Heart left ventricle (tissue), 16 donors: Measurements from ENCODE around the gene RPL35. TPM values are rescaled to one million over a fixed set of nuclear protein-coding genes. Genes with fewer than 3 reads are reported as not detected.

ENCODE experiments used
- ATAC-seq, 4 donors: fragments of 200-7000 bp; cut with Tn5 transposase; one replicate each; pipeline ENCODE4 v1.9.1; 2020 to 2022; ENCODE audit warnings: moderate library complexity in 4 of 4, mild to moderate bottlenecking in 3 of 4, moderate number of reproducible peaks in 1 of 4
- DNase-seq, 5 donors: peaks; one replicate each; pipeline ENCODE4 v3.0.0-alpha.2; 2020
- H3K27ac ChIP-seq, 12 donors: fragments of 200-600 bp; sonication (generic) in 4 of 12; one replicate each; pipeline versions ENCODE4 v1.5.0 to v1.8.0; 2016 to 2022; ENCODE audit warnings: mild to moderate bottlenecking in 2 of 12
- H3K27me3 ChIP-seq, 9 donors: fragments of 200-600 bp; sonication (generic) in 2 of 9; one replicate each; pipeline versions ENCODE4 v1.5.1 to v1.8.0; 2016 to 2022; ENCODE audit warnings: mild to moderate bottlenecking in 3 of 9
- H3K36me3 ChIP-seq, 9 donors: fragments of 200-600 bp; sonication (generic) in 2 of 9; one replicate each; pipeline versions ENCODE4 v1.5.0 to v1.8.0; 2018 to 2022; ENCODE audit warnings: mild to moderate bottlenecking in 2 of 9
- H3K4me1 ChIP-seq, 12 donors: fragments of 200-600 bp; sonication (generic) in 4 of 12; one replicate each; pipeline versions ENCODE4 v1.5.0 to v1.8.0; 2016 to 2022; ENCODE audit warnings: mild to moderate bottlenecking in 3 of 12
- H3K4me3 ChIP-seq, 12 donors: fragments of 200-600 bp; sonication (generic) in 4 of 12; one replicate each; pipeline versions ENCODE4 v1.5.0 to v1.8.0; 2017 to 2022; ENCODE audit warnings: mild to moderate bottlenecking in 9 of 12, moderate library complexity in 4 of 12
- H3K9me3 ChIP-seq, 12 donors: fragments of 200-600 bp; sonication (generic) in 4 of 12; one replicate each; pipeline versions ENCODE4 v1.5.0 to v1.8.0; 2016 to 2022; ENCODE audit warnings: mild to moderate bottlenecking in 1 of 12
- POLR2A ChIP-seq, 2 donors: fragments of 450-650 bp; IDR thresholded peaks; one replicate each; pipeline ENCODE4 v1.6.1; 2017; ENCODE audit warnings: antibody characterized with exemption in 2 of 2, mild to moderate bottlenecking in 2 of 2, moderate library complexity in 2 of 2
- WGBS, 4 donors: extraction: QIAGEN DNeasy Blood & Tissue Kit in 2 of 4; methylation state at CpG; one replicate each; pipeline versions ENCODE4 v1.1.5 to v1.1.7; 2013 to 2018; 5-methylcytosine and 5-hydroxymethylcytosine counted together
- intact Hi-C, 10 donors: fragments of 100-400 bp; cut with DNase I; formaldehyde crosslinking; loops; one replicate each; pipeline versions ENCODE4 v1.11.1 to v1.14.2; 2022
- polyA plus RNA-seq, 2 donors: library from polyadenylated mRNA; stranded (reverse); fragments of 200-250 nt; gene quantifications; one replicate each; pipeline ENCODE4 v1.2.3, GENCODE V29; 2013
- total RNA-seq, 9 donors: library from RNA; depleted of rRNA in 2 of 9; stranded (reverse); fragments of >200 nt in 2 of 9; fragmentation: NEBNext Ultra II Directional in 3 of 9; extraction: Animal tissue kit (Norgen Biotek cat#: 25700) in 3 of 9; gene quantifications; one replicate each; pipeline versions ENCODE4 v1.1.0 to v1.2.4, GENCODE V29; 2016 to 2023
- TF ChIP-seq, protein P1 (sequence below), 12 donors: fragments of 200-600 bp; sonication (generic) in 4 of 12; IDR thresholded peaks; one replicate each; pipeline versions ENCODE4 v1.5.0 to v1.8.0; 2018 to 2022; ENCODE audit warnings: antibody characterized with exemption in 12 of 12, mild to moderate bottlenecking in 5 of 12
- donor health status: ischemic (EF 13 %, LVEDD 7.1; RV severe dilation, severe dysfunction).
- donor health status: healthy with polysubstance abuse.
- donor health status: DM: no; HTN: yes; CAD: no.
- donor health status: DM: no; HTN: no; CAD: no.
- donor health status: ischemic (EF 25% LVEDD 6.9; RV normal size, moderate dysfunction).
- donor health status: ischemic (EF 25% LVEDD 5.7; RV mildly dilated, moderate dysfunction).
- donor health status: healthy.
- donor health status: DM: yes; HTN: yes; CAD: no.
- donor health status: ischemic (EF 35%, LVEDD 5.7; RV mildly dilated, moderate dysfunction).
- donor health status: nonischemic (EF 11% LVEDD 7.7; RV severe dilation, severe dysfunction).
- donor health status: DM: yes; HTN: yes; CAD: no.
- donor health status: PGD.
- donor health status: ischemic (EF 29% LVEDD 5.4; RV normal size, mild dysfunction).
- donor health status: nonischemic (EF 23%, LVEDD 6.1; RV moderate dilation, normal function).

Gene RPL35
- total and polyA plus RNA-seq, 11 donors = 600 to 3,054 (median 868) TPM

DNA sequence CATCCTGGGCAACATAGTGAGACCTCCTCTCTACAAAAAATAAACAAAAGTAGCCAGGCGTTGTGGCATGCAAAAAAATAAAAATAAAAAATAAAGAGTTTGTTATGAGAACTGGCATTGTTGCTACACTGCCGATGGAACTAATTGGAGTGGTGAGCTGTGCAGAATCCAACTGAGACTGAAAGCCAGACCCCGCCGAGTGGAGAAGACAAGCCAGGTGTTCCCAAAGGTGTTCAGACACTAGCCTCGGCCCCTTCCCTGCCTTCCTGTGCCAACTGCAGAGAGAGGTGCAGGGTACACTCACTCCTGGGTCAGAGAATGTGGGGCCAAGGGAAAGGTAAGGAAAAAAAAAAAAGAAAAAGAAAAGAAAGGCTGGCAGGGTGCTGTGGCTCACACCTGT is 46.2 kb downstream of the RPL35 start:
- DNase-seq = peak in 1 of 5 donors; percentile 25
- Histone ChIP-seq H3K4me1 (peaks cover 0 to 24% (median 9%) of the 10 kb centered on the region in 12 donors), H3K27ac (no peak overlapping the region), H3K36me3 (peaks cover 0 to 5% (median 0%) of the 10 kb centered on the region in 9 donors), H3K9me3 (no peaks in the 10 kb centered on the region), H3K27me3 (no peaks in the 10 kb centered on the region), H3K4me3 (no peak overlapping the region)
- TF ChIP-seq, protein P1, sequence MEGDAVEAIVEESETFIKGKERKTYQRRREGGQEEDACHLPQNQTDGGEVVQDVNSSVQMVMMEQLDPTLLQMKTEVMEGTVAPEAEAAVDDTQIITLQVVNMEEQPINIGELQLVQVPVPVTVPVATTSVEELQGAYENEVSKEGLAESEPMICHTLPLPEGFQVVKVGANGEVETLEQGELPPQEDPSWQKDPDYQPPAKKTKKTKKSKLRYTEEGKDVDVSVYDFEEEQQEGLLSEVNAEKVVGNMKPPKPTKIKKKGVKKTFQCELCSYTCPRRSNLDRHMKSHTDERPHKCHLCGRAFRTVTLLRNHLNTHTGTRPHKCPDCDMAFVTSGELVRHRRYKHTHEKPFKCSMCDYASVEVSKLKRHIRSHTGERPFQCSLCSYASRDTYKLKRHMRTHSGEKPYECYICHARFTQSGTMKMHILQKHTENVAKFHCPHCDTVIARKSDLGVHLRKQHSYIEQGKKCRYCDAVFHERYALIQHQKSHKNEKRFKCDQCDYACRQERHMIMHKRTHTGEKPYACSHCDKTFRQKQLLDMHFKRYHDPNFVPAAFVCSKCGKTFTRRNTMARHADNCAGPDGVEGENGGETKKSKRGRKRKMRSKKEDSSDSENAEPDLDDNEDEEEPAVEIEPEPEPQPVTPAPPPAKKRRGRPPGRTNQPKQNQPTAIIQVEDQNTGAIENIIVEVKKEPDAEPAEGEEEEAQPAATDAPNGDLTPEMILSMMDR (IDR thresholded peaks at IDR 0.05) = no peak
- TF ChIP-seq POLR2A (IDR thresholded peaks at IDR 0.05) = no peak
- WGBS, 4 donors = 92 to 96% (median 95%) methylated on average over 5 of the region's 5 CpGs
- intact Hi-C loops = no loop called here
- no peak for ATAC-seq

DNA sequence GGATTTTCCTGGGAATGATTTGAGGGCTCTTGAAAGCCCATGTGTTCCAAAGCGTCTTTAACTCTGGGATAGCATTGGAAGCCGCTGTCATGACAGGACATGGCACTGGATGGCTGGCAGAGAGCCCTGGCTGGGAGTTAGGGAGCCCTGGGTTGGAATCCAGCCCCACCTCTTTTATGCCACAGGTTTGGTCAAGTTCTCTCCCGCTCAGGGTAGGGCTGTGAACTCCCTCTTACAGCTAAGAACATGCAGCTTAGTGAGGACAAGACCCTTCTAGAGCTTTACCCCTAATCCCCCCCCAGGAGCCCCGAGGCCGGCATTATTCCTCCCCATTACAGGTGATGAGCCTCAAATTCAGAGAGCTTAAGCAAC is 47.6 kb downstream of the RPL35 start:
- H3K4me3 ChIP-seq = no peak overlapping the region
- TF ChIP-seq POLR2A (IDR thresholded peaks at IDR 0.05) = no peak
- intact Hi-C loops = no loop called here
- ATAC-seq (no peak), DNase-seq (peak in 1 of 5 donors; percentile 10)
- H3K36me3 ChIP-seq = peaks cover 0 to 19% (median 0%) of the 10 kb centered on the region in 9 donors
- peaks cover 0 to 21% (median 8%) of the 10 kb centered on the region in 12 donors for H3K4me1 ChIP-seq
- no peaks in the 10 kb centered on the region for H3K27me3 ChIP-seq
- peak overlapping the region in 1 of 12 donors; percentile 80 for H3K27ac ChIP-seq
- WGBS, 4 donors = 83 to 87% (median 86%) methylated on average over 5 of the region's 5 CpGs
- H3K9me3 ChIP-seq = no peaks in the 10 kb centered on the region

DNA sequence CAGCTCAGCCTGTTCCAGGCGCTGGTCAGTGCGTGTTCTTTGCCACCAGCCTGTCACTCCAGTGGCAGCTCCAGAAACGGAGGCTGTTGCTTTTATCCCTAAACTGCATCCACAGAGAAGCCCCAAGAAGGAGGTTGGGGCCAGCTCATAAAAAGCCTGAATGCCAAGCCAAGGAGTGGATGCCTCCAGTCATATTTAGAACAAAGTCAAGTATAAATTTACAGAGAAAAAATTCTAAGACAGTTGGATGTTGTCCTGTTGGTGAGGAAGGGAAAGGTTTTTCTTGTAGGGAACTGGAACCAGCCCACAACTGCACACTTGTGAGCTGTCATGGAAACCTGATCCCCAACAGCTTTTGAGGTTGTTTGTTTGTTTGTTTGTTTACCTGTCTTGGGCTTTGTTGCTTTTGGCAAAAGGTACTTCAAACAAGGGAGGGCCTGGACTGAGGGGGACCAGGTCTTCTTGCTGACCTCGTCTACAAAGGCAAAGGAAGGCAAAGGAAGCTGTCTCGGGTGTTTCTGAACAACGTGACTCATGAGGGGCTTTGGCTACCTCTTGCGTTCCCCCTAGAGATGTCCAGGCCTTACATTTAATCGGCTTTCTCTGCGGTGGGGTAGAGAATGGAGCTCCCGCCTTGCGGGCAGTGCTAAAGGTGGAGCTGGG is 48.1 kb downstream of the RPL35 start:
- WGBS, 4 donors = 77 to 87% (median 83%) methylated on average over 11 of the region's 11 CpGs
- Histone ChIP-seq H3K9me3 (no peaks in the 10 kb centered on the region), H3K4me1 (peaks cover 0 to 16% (median 4%) of the 10 kb centered on the region in 12 donors), H3K4me3 (no peak overlapping the region), H3K27me3 (no peaks in the 10 kb centered on the region), H3K27ac (peak overlapping the region in 1 of 12 donors; percentile 80), H3K36me3 (peaks cover 0 to 19% (median 0%) of the 10 kb centered on the region in 9 donors)
- intact Hi-C loops = no loop called here
- TF ChIP-seq, protein P1 (IDR thresholded peaks at IDR 0.05) = no peak
- TF ChIP-seq POLR2A (IDR thresholded peaks at IDR 0.05) = no peak
- ATAC-seq = no peak
- no peak for DNase-seq

DNA sequence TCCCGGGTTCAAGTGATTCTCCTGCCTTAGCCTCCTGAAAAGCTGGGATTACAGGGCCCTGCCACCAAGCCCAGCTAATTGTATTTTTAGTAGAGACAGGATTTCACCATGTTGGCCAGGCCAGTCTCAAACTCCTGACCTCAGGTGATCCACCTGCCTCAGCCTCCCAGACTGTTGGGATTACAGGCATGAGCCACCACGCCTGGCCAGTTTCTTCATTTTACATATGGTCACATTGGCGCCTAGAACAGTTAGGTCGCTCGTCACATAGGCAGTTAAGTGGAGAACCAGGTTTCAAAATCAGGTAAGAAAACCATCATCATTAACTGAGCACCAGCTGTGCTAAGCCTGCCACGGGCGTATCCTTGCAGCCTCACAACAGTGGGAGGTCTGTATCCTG is 48.7 kb downstream of the RPL35 start:
- Histone ChIP-seq H3K27ac (peak overlapping the region in 1 of 12 donors; percentile 80), H3K27me3 (no peaks in the 10 kb centered on the region), H3K9me3 (no peaks in the 10 kb centered on the region), H3K4me1 (peaks cover 0 to 16% (median 0%) of the 10 kb centered on the region in 12 donors), H3K4me3 (no peak overlapping the region), H3K36me3 (peaks cover 0 to 19% (median 0%) of the 10 kb centered on the region in 9 donors)
- ATAC-seq = no peak
- intact Hi-C loops = no loop called here
- 88 to 94% (median 90%) methylated on average over 7 of the region's 7 CpGs for WGBS, 4 donors
- peak in 1 of 5 donors; percentile 14 for DNase-seq
- TF ChIP-seq, protein P1 (IDR thresholded peaks at IDR 0.05) = no peak
- TF ChIP-seq POLR2A (IDR thresholded peaks at IDR 0.05) = no peak
